ENCODE measurements around the gene ABAT. TPM values are rescaled to one million over a fixed set of nuclear protein-coding genes. Genes with fewer than 3 reads are reported as not detected.
A peak's percentile ranks its signal among the peaks of the same experiment; 100 is the strongest.

ABAT gene
- total and polyA plus RNA-seq, 2 of the 8 experiments (the other 6 are each of a cell fraction or from before 2014, with no cell fraction given): 6.4 to 8.4 TPM

DNA sequence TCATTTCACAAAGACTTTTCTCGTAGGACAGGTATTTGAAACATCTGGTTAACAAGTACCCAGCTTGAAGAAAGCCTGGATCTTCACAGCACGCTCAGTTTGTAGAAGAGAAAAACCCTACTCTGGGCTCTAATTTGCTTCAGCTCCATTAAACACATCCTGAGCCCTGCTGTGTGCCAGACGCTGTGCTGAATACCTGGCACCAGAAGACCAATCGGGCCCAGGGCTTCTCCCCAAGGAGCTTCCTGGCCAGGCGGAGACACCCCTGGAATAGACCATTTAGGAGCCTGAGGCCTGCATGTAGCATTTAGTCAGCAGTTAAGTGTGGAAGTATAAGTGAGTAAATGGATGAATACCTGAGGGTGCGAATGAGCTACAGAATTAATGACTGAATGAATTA is 8.9 kb upstream of the ABAT start:
- no peaks in the 10 kb centered on the region for H3K9me3 ChIP-seq (ENCODE audit: insufficient read depth in 2 of 2, low read depth in 1 of 2, low read length in 1 of 2)
- H3K4me3 ChIP-seq (ENCODE audit: extremely low read depth in 1 of 4, insufficient read depth in 2 of 4, low read depth in 3 of 4, low read length in 4 of 4): no peak overlapping the region
- no peak for DNase-seq (ENCODE audit: low read depth in 1 of 2, low spot score in 2 of 2)
- H3K36me3 ChIP-seq (ENCODE audit: control insufficient read depth in 2 of 4, insufficient read depth in 4 of 4, low read length in 3 of 4): no peaks in the 10 kb centered on the region
- H2BK120ac ChIP-seq (replicated peaks; ENCODE audit: low read depth, low read length): no peak overlapping the region
- POLR2A ChIA-PET (ENCODE audit: partially characterized antibody): interaction anchor here (0.7 to 1.3 kb wide), 4 partner anchors 8 to 219 kb away, joined by 3 to 4 read pairs (median 4); no protein-coding TSS in a partner anchor
- H3K27ac ChIP-seq (ENCODE audit: low read depth, low read length): no peak overlapping the region
- H2AK5ac ChIP-seq (ENCODE audit: low read depth, low read length): no peak overlapping the region
- H3K56ac ChIP-seq (replicated peaks; ENCODE audit: insufficient read length, low read depth, low read length): no peak overlapping the region
- CTCF ChIA-PET (ENCODE audit: partially characterized antibody): interaction anchor here (0.6 to 27.6 kb wide), 15 partner anchors 9 to 390 kb away, joined by 3 to 404 read pairs (median 3); partner anchors contain the start of genes PMM2 and TMEM186
- no peaks in the 10 kb centered on the region for H3K27me3 ChIP-seq (replicated peaks in 1 of 4; ENCODE audit: control insufficient read depth in 3 of 4, extremely low read depth in 1 of 4, insufficient read depth in 3 of 4, low read length in 3 of 4)
- H3K4me2 ChIP-seq (ENCODE audit: insufficient read depth in 1 of 2, low read depth in 2 of 2, low read length in 2 of 2): peak overlapping the region in 1 of 2 experiments; percentile 3; a peak in 1 of 4 replicates
- H2BK20ac ChIP-seq (ENCODE audit: low read length): no peak overlapping the region
- H4K20me1 ChIP-seq (replicated peaks in 1 of 2; ENCODE audit: control insufficient read depth in 1 of 2, insufficient read depth in 2 of 2, low read length in 2 of 2): no peaks in the 10 kb centered on the region
- H3K4ac ChIP-seq (replicated peaks; ENCODE audit: insufficient read length, low read depth, low read length): no peak overlapping the region
- H2BK5ac ChIP-seq (ENCODE audit: low read depth, low read length): no peak overlapping the region
- no peak overlapping the region for H3K18ac ChIP-seq (ENCODE audit: extremely low read depth, low read length)
- no peak overlapping the region for H3K14ac ChIP-seq (ENCODE audit: insufficient read length)
- 58% methylated on average over 6 of the region's 6 CpGs; no CpG with 5 or more reads in 1 of the 2 experiments for WGBS, 2 experiments (ENCODE audit: extremely low coverage in 1 of 2, insufficient coverage in 1 of 2, insufficient read length in 1 of 2, insufficient replicate concordance in 2 of 2, low coverage in 1 of 2, low lambda C conversion rate in 2 of 2, missing lambda C conversion rate in 1 of 2)
- H2BK15ac ChIP-seq (ENCODE audit: low read length): no peak overlapping the region
- no peak overlapping the region for H3K23ac ChIP-seq (ENCODE audit: insufficient read length)
- H4K91ac ChIP-seq (replicated peaks; ENCODE audit: insufficient read length, low read length): no peak overlapping the region
- H2AFZ ChIP-seq (ENCODE audit: low read length): no peak overlapping the region
- no peaks in the 10 kb centered on the region for H3K79me2 ChIP-seq (ENCODE audit: control insufficient read depth in 1 of 2, insufficient read depth in 2 of 2, low read length in 2 of 2)
- H4K5ac ChIP-seq (ENCODE audit: insufficient read length, low read depth, low read length): no peak overlapping the region
- H3K9ac ChIP-seq (replicated peaks in 1 of 4; ENCODE audit: extremely low read depth in 1 of 4, low read depth in 3 of 4, low read length in 3 of 4): no peak overlapping the region
- H2BK12ac ChIP-seq (ENCODE audit: low read depth, low read length): no peak overlapping the region
- no peaks in the 10 kb centered on the region for H3K79me1 ChIP-seq (ENCODE audit: low read depth, low read length)
- H3K23me2 ChIP-seq (ENCODE audit: low read depth, low read length): no peaks in the 10 kb centered on the region
- peak overlapping the region; percentile 28; the same call in 1 of the 2 replicates for H4K8ac ChIP-seq (ENCODE audit: extremely low read depth, insufficient read depth, low read length)
- H3K4me1 ChIP-seq (replicated peaks in 1 of 4; ENCODE audit: control insufficient read depth in 3 of 4, insufficient read depth in 4 of 4, low read length in 3 of 4): peaks cover 0 to 3% (median 0%) of the 10 kb centered on the region in 4 experiments; a peak in 2 of 7 replicates
- no peak for FAIRE-seq
- no peak for TF ChIP-seq POLR2AphosphoS5 (IDR thresholded peaks at IDR 0.05; ENCODE audit: low read depth, low read length)
- no peak for TF ChIP-seq KDM4A (IDR thresholded peaks at IDR 0.05; ENCODE audit: low read depth, low read length, severe bottlenecking)
- no peak for TF ChIP-seq CTBP2 (IDR thresholded peaks at IDR 0.05; ENCODE audit: borderline replicate concordance, insufficient read depth, insufficient read length, low read length)
- TF ChIP-seq BCL11A (IDR thresholded peaks at IDR 0.05; ENCODE audit: low read depth in 2 of 2, low read length in 2 of 2): no peak
- no peak for TF ChIP-seq SIRT6 (IDR thresholded peaks at IDR 0.05; ENCODE audit: low read length)
- TF ChIP-seq POU5F1 (IDR thresholded peaks at IDR 0.05; ENCODE audit: low read depth, low read length): no peak
- TF ChIP-seq SIN3A (conservative IDR thresholded peaks at IDR 0.05 in 1 of 2, IDR thresholded peaks at IDR 0.05 in 1 of 2; ENCODE audit: low read depth in 1 of 2, low read length in 2 of 2): no peak
- TF ChIP-seq ATF2 (IDR thresholded peaks at IDR 0.05; ENCODE audit: low read length): no peak
- TF ChIP-seq EZH2 (IDR thresholded peaks at IDR 0.05; ENCODE audit: low read depth, low read length, severe bottlenecking): no peak
- TF ChIP-seq TAF1 (IDR thresholded peaks at IDR 0.05; ENCODE audit: low read depth, low read length): no peak
- TF ChIP-seq GABPA (IDR thresholded peaks at IDR 0.05; ENCODE audit: borderline replicate concordance, insufficient read depth, low read length): no peak
- no peak for TF ChIP-seq MAFK (IDR thresholded peaks at IDR 0.05; ENCODE audit: low read depth, low read length)
